Liver (tissue), 9 donors: Measurements from ENCODE around the gene KIF22. TPM values are rescaled to one million over a fixed set of nuclear protein-coding genes. Genes with fewer than 3 reads are reported as not detected.

Experiments
- DNase-seq: peaks from one replicate; pipeline ENCODE4 v3.0.0-alpha.2; 2017; ENCODE audit warnings: low spot score
- H3K27ac ChIP-seq, 2 donors: one replicate each; pipeline ENCODE4 v1.7.0; 2013; ENCODE audit warnings: inconsistent platforms in 2 of 2, low read length in 2 of 2, control low read depth in 1 of 2, low read depth in 1 of 2, mild to moderate bottlenecking in 1 of 2
- H3K27me3 ChIP-seq, 4 donors: one replicate each; pipeline versions ENCODE4 v1.6.1 to v1.7.0; 2013; ENCODE audit warnings: low read length in 3 of 4, inconsistent platforms in 1 of 4, mild to moderate bottlenecking in 1 of 4, moderate library complexity in 1 of 4; ENCODE audit not compliant: control insufficient read depth in 4 of 4, insufficient read depth in 4 of 4
- H3K36me3 ChIP-seq, 4 donors: one replicate each; pipeline versions ENCODE4 v1.6.1 to v1.7.0; 2013; ENCODE audit warnings: low read length in 3 of 4, mild to moderate bottlenecking in 3 of 4, low read depth in 1 of 4, moderate library complexity in 1 of 4; ENCODE audit not compliant: control insufficient read depth in 4 of 4, insufficient read depth in 3 of 4
- H3K4me1 ChIP-seq, 4 donors: one replicate each; pipeline versions ENCODE4 v1.6.1 to v1.7.0; 2013; ENCODE audit warnings: low read length in 3 of 4, mild to moderate bottlenecking in 3 of 4, moderate library complexity in 1 of 4; ENCODE audit not compliant: control insufficient read depth in 4 of 4, insufficient read depth in 4 of 4
- H3K4me3 ChIP-seq, 3 donors: one replicate each; pipeline versions ENCODE4 v1.6.1 to v1.7.0; 2013; ENCODE audit warnings: low read length in 3 of 3, control low read depth in 1 of 3, low read depth in 1 of 3, mild to moderate bottlenecking in 1 of 3
- H3K9ac ChIP-seq, 2 donors: one replicate each; pipeline ENCODE4 v1.7.0; 2013; ENCODE audit warnings: low read length in 2 of 2, mild to moderate bottlenecking in 2 of 2, moderate library complexity in 2 of 2, control low read depth in 1 of 2, low read depth in 1 of 2
- H3K9me3 ChIP-seq, 4 donors: one replicate each; pipeline versions ENCODE4 v1.6.1 to v1.7.0; 2013; ENCODE audit warnings: low read length in 3 of 4; ENCODE audit not compliant: control insufficient read depth in 4 of 4
- EGR1 ChIP-seq, 2 donors: IDR thresholded peaks; 2 replicates each; pipeline ENCODE4 v1.6.1; 2016 to 2018; ENCODE audit warnings: antibody characterized with exemption in 2 of 2, low read depth in 2 of 2
- FOXA1 ChIP-seq: IDR thresholded peaks from 2 replicates; pipeline ENCODE4 v1.6.1; 2016; ENCODE audit warnings: antibody characterized with exemption
- HNF4G ChIP-seq: IDR thresholded peaks from 2 replicates; pipeline ENCODE4 v1.6.1; 2016; ENCODE audit warnings: antibody characterized with exemption
- JUND ChIP-seq, 2 donors: IDR thresholded peaks; 2 replicates each; pipeline ENCODE4 v1.6.1; 2016; ENCODE audit warnings: antibody characterized with exemption in 2 of 2
- MAX ChIP-seq: IDR thresholded peaks from 2 replicates; pipeline ENCODE4 v1.6.1; 2016; ENCODE audit warnings: antibody characterized with exemption
- RAD21 ChIP-seq, 2 donors: IDR thresholded peaks; 2 replicates each; pipeline ENCODE4 v1.6.1; 2016; ENCODE audit warnings: antibody characterized with exemption in 2 of 2, mild to moderate bottlenecking in 2 of 2
- RXRA ChIP-seq, 2 donors: IDR thresholded peaks; 2 replicates each; pipeline ENCODE4 v1.6.1; 2017 to 2018; ENCODE audit warnings: antibody characterized with exemption in 2 of 2, mild to moderate bottlenecking in 1 of 2
- SP1 ChIP-seq: IDR thresholded peaks from 2 replicates; pipeline ENCODE4 v1.6.1; 2018; ENCODE audit warnings: antibody characterized with exemption, mild to moderate bottlenecking
- TAF1 ChIP-seq: conservative IDR thresholded peaks from 2 replicates; pipeline ENCODE4 v1.6.1; 2016; ENCODE audit warnings: antibody characterized with exemption, mild to moderate bottlenecking
- YY1 ChIP-seq: IDR thresholded peaks from 2 replicates; pipeline ENCODE4 v1.6.1; 2016; ENCODE audit warnings: antibody characterized with exemption, mild to moderate bottlenecking
- ZBTB33 ChIP-seq: IDR thresholded peaks from 2 replicates; pipeline ENCODE4 v1.6.1; 2016; ENCODE audit warnings: antibody characterized with exemption
- WGBS: extraction: QIAGEN DNeasy Blood & Tissue Kit; methylation state at CpG from one replicate; pipeline ENCODE4 v1.1.7; 2013; 5-methylcytosine and 5-hydroxymethylcytosine counted together
- polyA plus RNA-seq, 2 donors: library from polyadenylated mRNA; stranded (reverse) in 1 of 2; unstranded in 1 of 2; fragments of 200-250 nt in 1 of 2; fragments of >200 nt in 1 of 2; fragmentation: Nextera tagmentation in 1 of 2; extraction: Ambion mirVana in 1 of 2; gene quantifications; one replicate each; pipeline versions ENCODE4 v1.2.1 to v1.2.3, GENCODE V29; 2013 to 2015
- total RNA-seq, 2 donors: library from RNA; depleted of rRNA; stranded (reverse); fragments of >200 nt; gene quantifications; one replicate each; pipeline ENCODE4 v1.2.3, GENCODE V29; 2014
- TF ChIP-seq, protein P1 (sequence below): fragments of 150-350 bp; IDR thresholded peaks from 2 replicates; pipeline ENCODE4 v1.5.1; 2017; ENCODE audit warnings: improper control_type of control experiment, low read depth, low read length; ENCODE audit not compliant: missing input control
- donor health status: healthy.
- donor health status: healthy.
- donor health status: healthy.
- donor health status: healthy.
- donor health status: healthy.

Gene KIF22
- total and polyA plus RNA-seq, 4 donors, result 15.0 to 80.1 (median 49.3) TPM

GRCh38 chr16:29835926-29836325, 45.4 kb downstream of the KIF22 start:
- TF ChIP-seq ZBTB33, result no peak
- no peak for TF ChIP-seq TAF1
- TF ChIP-seq YY1, result no peak
- no peak overlapping the region for H3K4me3 ChIP-seq
- WGBS, result 97% methylated on average over 7 of the region's 7 CpGs
- H3K4me1 ChIP-seq, result peaks cover 0 to 6% (median 0%) of the 10 kb centered on the region in 4 donors
- H3K36me3 ChIP-seq, result peaks cover 21 to 58% (median 22%) of the 10 kb centered on the region in 4 donors
- DNase-seq, result no peak
- H3K27ac ChIP-seq, result no peak overlapping the region
- H3K9me3 ChIP-seq, result no peaks in the 10 kb centered on the region
- no peaks in the 10 kb centered on the region for H3K27me3 ChIP-seq
- no peak overlapping the region for H3K9ac ChIP-seq

GRCh38 chr16:29836623-29837022, 46.1 kb downstream of the KIF22 start:
- no peaks in the 10 kb centered on the region for H3K9me3 ChIP-seq
- no peak overlapping the region for H3K27ac ChIP-seq
- H3K4me1 ChIP-seq, result peaks cover 0 to 2% (median 0%) of the 10 kb centered on the region in 4 donors
- no peak overlapping the region for H3K9ac ChIP-seq
- DNase-seq, result no peak
- WGBS, result 93% methylated on average over 15 of the region's 15 CpGs
- H3K27me3 ChIP-seq, result no peaks in the 10 kb centered on the region
- H3K36me3 ChIP-seq, result peaks cover 20 to 61% (median 24%) of the 10 kb centered on the region in 4 donors
- no peak overlapping the region for H3K4me3 ChIP-seq
- TF ChIP-seq, protein P1, sequence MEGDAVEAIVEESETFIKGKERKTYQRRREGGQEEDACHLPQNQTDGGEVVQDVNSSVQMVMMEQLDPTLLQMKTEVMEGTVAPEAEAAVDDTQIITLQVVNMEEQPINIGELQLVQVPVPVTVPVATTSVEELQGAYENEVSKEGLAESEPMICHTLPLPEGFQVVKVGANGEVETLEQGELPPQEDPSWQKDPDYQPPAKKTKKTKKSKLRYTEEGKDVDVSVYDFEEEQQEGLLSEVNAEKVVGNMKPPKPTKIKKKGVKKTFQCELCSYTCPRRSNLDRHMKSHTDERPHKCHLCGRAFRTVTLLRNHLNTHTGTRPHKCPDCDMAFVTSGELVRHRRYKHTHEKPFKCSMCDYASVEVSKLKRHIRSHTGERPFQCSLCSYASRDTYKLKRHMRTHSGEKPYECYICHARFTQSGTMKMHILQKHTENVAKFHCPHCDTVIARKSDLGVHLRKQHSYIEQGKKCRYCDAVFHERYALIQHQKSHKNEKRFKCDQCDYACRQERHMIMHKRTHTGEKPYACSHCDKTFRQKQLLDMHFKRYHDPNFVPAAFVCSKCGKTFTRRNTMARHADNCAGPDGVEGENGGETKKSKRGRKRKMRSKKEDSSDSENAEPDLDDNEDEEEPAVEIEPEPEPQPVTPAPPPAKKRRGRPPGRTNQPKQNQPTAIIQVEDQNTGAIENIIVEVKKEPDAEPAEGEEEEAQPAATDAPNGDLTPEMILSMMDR, result no peak
- no peak for TF ChIP-seq MAX
- TF ChIP-seq FOXA1, result no peak
- TF ChIP-seq JUND (IDR thresholded peaks at IDR 0.05), result no peak
- TF ChIP-seq RXRA (IDR thresholded peaks at IDR 0.05), result no peak

DNA sequence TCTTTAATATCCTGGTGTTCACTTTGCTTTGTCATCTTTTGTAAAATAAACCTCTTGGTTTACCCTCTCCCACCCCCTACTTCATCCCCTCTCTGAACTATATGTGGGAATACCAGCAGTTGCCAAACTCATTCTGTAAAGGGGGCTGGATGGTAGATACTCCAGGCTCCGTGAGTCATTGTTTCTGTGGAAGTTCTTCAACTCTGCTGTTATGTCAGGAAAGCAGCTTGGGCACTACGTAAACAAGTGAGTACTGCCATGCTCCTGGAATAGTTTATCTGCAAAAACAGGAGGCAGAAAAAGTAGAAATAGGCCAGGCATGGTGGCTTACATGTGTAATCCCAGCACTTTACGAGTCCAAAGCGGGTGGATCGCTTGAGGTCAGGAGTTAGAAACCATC, 47.3 kb downstream of the KIF22 start:
- WGBS, result 96% methylated on average over 5 of the region's 5 CpGs
- H3K27ac ChIP-seq, result no peak overlapping the region
- H3K27me3 ChIP-seq, result no peaks in the 10 kb centered on the region
- no peak for TF ChIP-seq JUND (IDR thresholded peaks at IDR 0.05)
- no peak for TF ChIP-seq EGR1 (IDR thresholded peaks at IDR 0.05; ENCODE audit: low read depth in 2 of 2)
- TF ChIP-seq SP1, result no peak
- no peak for TF ChIP-seq MAX
- TF ChIP-seq RAD21 (IDR thresholded peaks at IDR 0.05), result no peak
- TF ChIP-seq YY1, result no peak
- TF ChIP-seq HNF4G, result no peak
- no peak for DNase-seq
- H3K4me3 ChIP-seq, result no peak overlapping the region
- H3K9ac ChIP-seq, result no peak overlapping the region
- peaks cover 22 to 67% (median 28%) of the 10 kb centered on the region in 4 donors for H3K36me3 ChIP-seq
- H3K9me3 ChIP-seq, result no peaks in the 10 kb centered on the region
- no peaks in the 10 kb centered on the region for H3K4me1 ChIP-seq
